PFSK-1 (cell line): Measurements from ENCODE around the gene FBXL7.

Source experiments
- POLR2AphosphoS5 ChIP-seq: IDR thresholded peaks from 2 replicates; pipeline ENCODE4 v1.6.1; 2012; ENCODE audit warnings: low read depth, mild to moderate bottlenecking, control low read depth, low read length, moderate library complexity
- SIN3A ChIP-seq: IDR thresholded peaks from 2 replicates; pipeline ENCODE4 v1.6.1; 2012; ENCODE audit warnings: mild to moderate bottlenecking, low read length, moderate library complexity, borderline replicate concordance; ENCODE audit not compliant: insufficient read depth
- TAF1 ChIP-seq: IDR thresholded peaks from 2 replicates; pipeline ENCODE4 v1.6.1; 2012; ENCODE audit warnings: low read length, control low read depth, borderline replicate concordance; ENCODE audit not compliant: insufficient read depth
- TF ChIP-seq, protein P1 (sequence below), 2 experiments: IDR thresholded peaks; 2 replicates each; pipeline versions ENCODE4 v1.6.1 to v1.8.0; 2011 to 2012; ENCODE audit warnings: low read depth in 2 of 2, low read length in 2 of 2, control low read depth in 1 of 2, inconsistent platforms in 1 of 2, mild to moderate bottlenecking in 1 of 2, moderate library complexity in 1 of 2; ENCODE audit not compliant: insufficient read depth in 1 of 2

DNA sequence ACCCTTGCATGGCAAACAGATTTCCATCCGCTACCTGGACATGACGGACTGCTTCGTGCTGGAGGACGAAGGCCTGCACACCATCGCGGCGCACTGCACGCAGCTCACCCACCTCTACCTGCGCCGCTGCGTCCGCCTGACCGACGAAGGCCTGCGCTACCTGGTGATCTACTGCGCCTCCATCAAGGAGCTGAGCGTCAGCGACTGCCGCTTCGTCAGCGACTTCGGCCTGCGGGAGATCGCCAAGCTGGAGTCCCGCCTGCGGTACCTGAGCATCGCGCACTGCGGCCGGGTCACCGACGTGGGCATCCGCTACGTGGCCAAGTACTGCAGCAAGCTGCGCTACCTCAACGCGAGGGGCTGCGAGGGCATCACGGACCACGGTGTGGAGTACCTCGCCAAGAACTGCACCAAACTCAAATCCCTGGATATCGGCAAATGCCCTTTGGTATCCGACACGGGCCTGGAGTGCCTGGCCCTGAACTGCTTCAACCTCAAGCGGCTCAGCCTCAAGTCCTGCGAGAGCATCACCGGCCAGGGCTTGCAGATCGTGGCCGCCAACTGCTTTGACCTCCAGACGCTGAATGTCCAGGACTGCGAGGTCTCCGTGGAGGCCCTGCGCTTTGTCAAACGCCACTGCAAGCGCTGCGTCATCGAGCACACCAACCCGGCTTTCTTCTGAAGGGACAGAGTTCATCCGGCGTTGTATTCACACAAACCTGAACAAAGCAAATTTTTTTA, 436.7 kb downstream of the FBXL7 start:
- no peak for TF ChIP-seq TAF1
- TF ChIP-seq POLR2AphosphoS5, result no peak
- TF ChIP-seq, protein P1, sequence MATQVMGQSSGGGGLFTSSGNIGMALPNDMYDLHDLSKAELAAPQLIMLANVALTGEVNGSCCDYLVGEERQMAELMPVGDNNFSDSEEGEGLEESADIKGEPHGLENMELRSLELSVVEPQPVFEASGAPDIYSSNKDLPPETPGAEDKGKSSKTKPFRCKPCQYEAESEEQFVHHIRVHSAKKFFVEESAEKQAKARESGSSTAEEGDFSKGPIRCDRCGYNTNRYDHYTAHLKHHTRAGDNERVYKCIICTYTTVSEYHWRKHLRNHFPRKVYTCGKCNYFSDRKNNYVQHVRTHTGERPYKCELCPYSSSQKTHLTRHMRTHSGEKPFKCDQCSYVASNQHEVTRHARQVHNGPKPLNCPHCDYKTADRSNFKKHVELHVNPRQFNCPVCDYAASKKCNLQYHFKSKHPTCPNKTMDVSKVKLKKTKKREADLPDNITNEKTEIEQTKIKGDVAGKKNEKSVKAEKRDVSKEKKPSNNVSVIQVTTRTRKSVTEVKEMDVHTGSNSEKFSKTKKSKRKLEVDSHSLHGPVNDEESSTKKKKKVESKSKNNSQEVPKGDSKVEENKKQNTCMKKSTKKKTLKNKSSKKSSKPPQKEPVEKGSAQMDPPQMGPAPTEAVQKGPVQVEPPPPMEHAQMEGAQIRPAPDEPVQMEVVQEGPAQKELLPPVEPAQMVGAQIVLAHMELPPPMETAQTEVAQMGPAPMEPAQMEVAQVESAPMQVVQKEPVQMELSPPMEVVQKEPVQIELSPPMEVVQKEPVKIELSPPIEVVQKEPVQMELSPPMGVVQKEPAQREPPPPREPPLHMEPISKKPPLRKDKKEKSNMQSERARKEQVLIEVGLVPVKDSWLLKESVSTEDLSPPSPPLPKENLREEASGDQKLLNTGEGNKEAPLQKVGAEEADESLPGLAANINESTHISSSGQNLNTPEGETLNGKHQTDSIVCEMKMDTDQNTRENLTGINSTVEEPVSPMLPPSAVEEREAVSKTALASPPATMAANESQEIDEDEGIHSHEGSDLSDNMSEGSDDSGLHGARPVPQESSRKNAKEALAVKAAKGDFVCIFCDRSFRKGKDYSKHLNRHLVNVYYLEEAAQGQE (IDR thresholded peaks at IDR 0.05; ENCODE audit: insufficient read depth in 1 of 2, low read depth in 2 of 2, low read length in 2 of 2), result no peak
- no peak for TF ChIP-seq SIN3A
